Measurements from ENCODE around the gene CRYBA4. TPM values are rescaled to one million over a fixed set of nuclear protein-coding genes. Genes with fewer than 3 reads are reported as not detected.
A peak's percentile ranks its signal among the peaks of the same experiment; 100 is the strongest.
"Not testable (repeated sequence)": the region's sequence is repeated elsewhere in the genome, so short reads cannot be mapped to it uniquely, and the experiment has no call there.

The CRYBA4 gene
- total RNA-seq, 2 donors from 2014 or later, result not detected

- intact Hi-C loops (cut with DNase I), result loop anchor here (5.0 to 10.0 kb wide), 2 partner anchors 75 to 78 kb away; partner anchors contain the start of gene TFIP11 (in 2 of the 2)
- DNase-seq (peak; percentile 84), ATAC-seq (peak; percentile 95 to 96)
Observed at GRCh38 chr22:26589845-26590736, 31.7 kb upstream of the CRYBA4 start, which contains the start of gene TPST2. Gene TPST2, minus strand, starts transcription at chr22:26590132. Its CDS starts 48,502 bp downstream, at chr22:26541630.

GRCh38 chr22:26592421-26592891 lies 29.3 kb upstream of the CRYBA4 start:
- no peak for DNase-seq
- no peak for ATAC-seq
- intact Hi-C loops (cut with DNase I), result no loop called here

GRCh38 chr22:26593763-26594162 lies 28.0 kb upstream of the CRYBA4 start:
- intact Hi-C loops (cut with DNase I), result no loop called here
- no peak for ATAC-seq
- no peak for DNase-seq

- DNase-seq (no peak), ATAC-seq (no peak)
- intact Hi-C loops (cut with DNase I), result no loop called here
Observed at GRCh38 chr22:26597026-26597425, 24.7 kb upstream of the CRYBA4 start.

- DNase-seq, result no peak
- no peak for ATAC-seq
- intact Hi-C loops (cut with DNase I), result no loop called here
Observed at GRCh38 chr22:26597480-26597879, 24.3 kb upstream of the CRYBA4 start.

DNA sequence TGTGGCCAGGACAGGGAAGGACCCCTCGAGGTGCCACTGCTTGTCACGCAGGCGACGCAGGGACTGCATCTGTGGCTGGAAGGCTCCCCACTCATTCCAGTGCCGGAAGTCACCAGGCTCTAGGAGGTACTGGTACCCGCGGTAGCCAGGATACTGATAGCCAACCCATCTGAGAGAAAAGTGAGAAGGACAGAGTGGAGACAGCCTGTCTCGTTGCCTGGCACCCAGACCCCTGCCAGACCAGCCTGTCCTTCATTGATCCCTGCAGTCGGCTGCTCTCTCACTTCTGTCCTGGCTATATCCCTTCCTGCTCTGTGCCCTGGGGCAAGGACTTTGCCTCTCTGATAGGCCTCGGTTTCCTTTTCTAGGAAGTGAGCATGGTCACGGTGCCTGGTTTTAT lies 22.3 kb upstream of the CRYBA4 start:
- intact Hi-C loops (cut with DNase I), result no loop called here
- no peak for ATAC-seq
- no peak for DNase-seq

DNA sequence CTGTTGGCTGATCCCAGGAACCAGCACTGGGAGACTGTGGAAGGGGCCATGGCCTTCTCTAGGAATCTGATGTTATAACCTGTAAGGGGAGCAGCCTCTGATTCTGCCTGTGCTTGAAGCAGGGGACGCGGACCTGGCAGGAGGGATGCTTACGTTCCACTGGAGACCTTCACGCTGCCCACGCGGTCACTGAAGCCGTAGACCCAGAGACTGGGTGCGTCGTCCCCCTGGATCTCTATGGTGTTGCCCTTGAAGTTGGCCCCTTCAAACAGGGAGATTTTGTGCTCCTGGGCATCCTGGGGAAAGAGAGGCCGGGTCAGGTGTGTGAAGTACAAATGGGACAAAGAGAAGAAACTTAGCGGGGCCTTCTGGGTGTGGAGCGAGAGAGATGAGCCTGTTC lies 20.0 kb upstream of the CRYBA4 start:
- ATAC-seq, result no peak
- intact Hi-C loops (cut with DNase I), result no loop called here
- no peak for DNase-seq

DNA sequence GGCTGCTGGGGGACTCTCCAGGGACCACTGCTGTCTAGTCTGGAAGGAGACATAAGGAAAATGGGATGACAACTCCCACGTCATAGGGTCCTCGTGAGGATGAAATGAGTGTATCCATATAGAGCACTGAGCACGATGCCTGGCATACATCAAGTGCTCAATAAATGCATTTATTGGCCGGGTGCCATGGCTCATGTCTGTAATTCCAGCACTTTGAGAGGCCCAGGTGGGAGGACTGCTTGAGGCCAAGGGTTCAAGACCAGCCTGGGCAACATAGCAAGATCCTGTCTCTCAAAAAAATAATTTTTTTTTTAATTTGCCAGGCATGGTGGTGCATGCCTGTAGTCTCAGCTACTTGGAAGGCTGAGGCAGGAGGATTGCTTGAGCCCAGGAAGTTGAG lies 19.6 kb upstream of the CRYBA4 start:
- no peak for ATAC-seq
- DNase-seq, result no peak
- intact Hi-C loops (cut with DNase I), result no loop called here

GRCh38 chr22:26604368-26604767 lies 17.4 kb upstream of the CRYBA4 start:
- intact Hi-C loops (cut with DNase I), result no loop called here
- ATAC-seq (no peak), DNase-seq (no peak)

DNA sequence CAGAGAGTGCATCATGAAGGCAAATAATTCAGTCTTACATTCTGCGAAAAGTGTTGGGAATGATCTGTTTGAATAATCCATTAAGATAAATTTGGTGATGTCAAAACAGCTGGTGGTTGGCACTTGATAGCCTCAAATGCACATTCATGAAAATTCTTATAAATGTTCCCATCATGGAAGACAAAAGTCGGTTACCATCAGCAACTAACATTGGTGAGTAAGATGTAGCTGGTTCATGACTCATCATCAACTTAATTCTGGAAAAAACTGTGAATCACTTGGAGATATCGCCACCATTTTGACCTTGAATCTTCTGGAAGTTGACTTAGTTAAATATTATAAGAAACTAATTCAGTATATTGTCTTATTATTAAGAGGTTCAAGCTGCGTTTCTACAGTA lies 15.2 kb upstream of the CRYBA4 start:
- intact Hi-C loops (cut with DNase I), result no loop called here
- DNase-seq (no peak), ATAC-seq (no peak)

DNA sequence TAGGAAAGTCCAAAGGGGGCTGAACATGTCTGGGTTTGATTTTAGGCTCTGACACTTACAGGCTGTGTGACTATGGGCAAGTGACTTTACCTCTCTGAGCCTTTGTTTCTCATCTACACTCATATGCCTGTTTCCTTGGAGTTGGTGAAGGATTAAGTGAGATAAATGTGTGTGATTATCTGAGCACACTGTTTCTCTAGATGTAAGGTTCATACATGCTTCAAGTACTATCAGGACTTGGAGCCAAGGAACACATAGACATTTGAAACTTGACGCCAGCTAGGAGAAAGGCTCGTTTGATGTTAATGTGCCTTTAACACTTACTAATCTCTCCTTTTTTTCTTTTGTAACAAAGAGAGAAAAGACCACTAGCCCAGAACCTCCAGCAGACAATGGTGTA lies 13.6 kb upstream of the CRYBA4 start:
- intact Hi-C loops (cut with DNase I), result no loop called here
- ATAC-seq (no peak), DNase-seq (no peak)

- no peak for ATAC-seq
- no peak for DNase-seq
- intact Hi-C loops (cut with DNase I), result no loop called here
Observed at GRCh38 chr22:26609287-26609686, 12.5 kb upstream of the CRYBA4 start.

GRCh38 chr22:26610072-26610958 lies 11.4 kb upstream of the CRYBA4 start:
- intact Hi-C loops (cut with DNase I), result no loop called here
- peak; percentile 61 to 63 for ATAC-seq
- no peak for DNase-seq

- ATAC-seq, result no peak
- no peak for DNase-seq
- intact Hi-C loops (cut with DNase I), result no loop called here
Observed at GRCh38 chr22:26610996-26611395, 10.8 kb upstream of the CRYBA4 start.

GRCh38 chr22:26612652-26613051 lies 9.1 kb upstream of the CRYBA4 start:
- DNase-seq (no peak), ATAC-seq (no peak)
- intact Hi-C loops (cut with DNase I), result no loop called here

GRCh38 chr22:26613753-26614152 lies 8.0 kb upstream of the CRYBA4 start:
- DNase-seq; intact Hi-C loops (cut with DNase I); ATAC-seq: not testable (repeated sequence)

- DNase-seq (no peak), ATAC-seq (no peak)
- intact Hi-C loops (cut with DNase I), result no loop called here
Observed at GRCh38 chr22:26614322-26614721, 7.4 kb upstream of the CRYBA4 start.

DNA sequence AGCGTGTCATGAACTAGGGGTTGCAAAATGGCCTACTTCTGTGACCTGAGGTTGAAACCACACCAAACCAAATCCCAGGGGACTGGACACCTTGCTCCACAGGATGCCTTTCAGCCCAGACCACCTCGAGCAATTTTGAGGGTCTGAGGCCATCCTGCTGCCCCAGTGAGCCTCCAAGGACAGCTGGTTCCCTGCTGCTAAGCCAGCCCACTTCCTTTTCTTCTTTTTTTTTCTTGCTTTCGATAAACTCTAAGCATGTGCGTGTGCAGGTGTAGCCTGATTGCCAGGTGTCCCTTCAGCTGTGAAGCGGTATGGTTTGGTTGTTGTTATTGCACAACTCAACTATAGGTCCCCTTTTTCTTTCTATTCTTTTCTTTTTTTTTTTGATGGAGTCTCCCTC lies 6.6 kb upstream of the CRYBA4 start:
- ATAC-seq (no peak), DNase-seq (no peak)
- intact Hi-C loops (cut with DNase I), result no loop called here

- no peak for ATAC-seq
- DNase-seq, result no peak
- intact Hi-C loops (cut with DNase I), result no loop called here
Observed at GRCh38 chr22:26615830-26616435, 5.8 kb upstream of the CRYBA4 start.

DNA sequence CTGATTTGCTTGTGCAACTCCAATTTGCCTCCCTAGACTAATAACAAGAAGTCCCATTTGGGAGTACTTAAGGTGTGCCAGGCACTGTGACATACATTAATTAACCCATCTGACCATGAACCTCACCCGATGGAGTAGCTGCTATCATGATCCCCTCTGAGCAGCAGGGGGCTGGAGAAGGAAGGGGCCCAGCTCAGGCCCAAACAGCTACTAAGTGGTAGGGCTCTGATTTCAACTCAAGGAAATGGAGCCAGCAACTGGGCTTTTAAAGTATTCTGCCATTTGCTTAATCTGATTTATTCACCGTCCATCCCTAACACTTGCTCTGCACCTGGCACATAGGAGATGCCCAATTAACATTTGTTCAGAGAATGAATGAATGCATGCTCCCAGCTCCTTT lies 5.1 kb upstream of the CRYBA4 start:
- ATAC-seq (no peak), DNase-seq (no peak)
- intact Hi-C loops (cut with DNase I), result no loop called here

All from left cardiac atrium (tissue), 4 donors.